ENCODE results near the gene ANOS1.

The ANOS1 gene

GRCh38 chrX:8720136-8720535, 11.8 kb downstream of the ANOS1 start:
- DNase-seq (ENCODE audit: low read depth in 2 of 2) = no peak

GRCh38 chrX:8717354-8717753, 14.6 kb downstream of the ANOS1 start:
- no peak for DNase-seq (ENCODE audit: low read depth in 2 of 2)

DNA sequence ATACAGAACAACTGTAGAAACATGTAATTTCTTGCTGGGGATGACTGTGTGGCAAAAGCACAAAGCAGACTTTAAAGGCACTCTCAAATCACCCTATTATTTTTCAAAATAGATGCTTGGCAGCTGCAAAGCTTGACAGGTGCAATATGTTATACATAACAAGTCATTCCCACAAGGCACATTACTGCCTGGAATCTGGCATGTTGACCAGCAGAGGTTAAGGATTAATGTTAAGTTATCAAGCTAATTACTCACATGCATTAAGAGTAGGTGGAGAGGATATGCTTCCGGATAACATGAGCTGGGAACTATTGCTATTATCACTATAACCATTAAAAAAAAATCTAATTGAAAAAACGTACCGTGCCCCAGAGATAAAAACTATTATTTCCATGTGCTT, 17.8 kb downstream of the ANOS1 start:
- no peak for DNase-seq (ENCODE audit: low read depth in 2 of 2)

GRCh38 chrX:8711401-8711800, 20.5 kb downstream of the ANOS1 start:
- no peak for DNase-seq (ENCODE audit: low read depth in 2 of 2)

DNA sequence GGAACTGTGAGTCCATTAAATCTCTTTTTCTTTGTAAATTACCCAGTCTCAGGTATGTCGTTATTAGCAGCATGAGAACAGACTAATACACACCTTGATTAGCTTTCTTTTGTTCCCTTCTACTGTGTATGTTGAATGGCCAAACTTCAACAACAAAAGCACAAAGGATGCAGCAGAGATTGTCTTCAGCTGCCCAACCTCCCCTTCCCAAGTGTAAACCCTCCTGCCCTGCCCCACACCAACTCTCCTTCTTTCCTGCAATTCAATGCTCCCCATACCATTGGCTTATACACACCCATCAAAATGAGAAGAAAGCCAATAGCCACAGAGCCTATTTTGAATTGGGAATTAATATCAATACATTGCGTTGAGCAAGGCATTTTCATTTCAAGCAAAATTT, 27.8 kb downstream of the ANOS1 start:
- no peak for DNase-seq (ENCODE audit: low read depth in 2 of 2)

GRCh38 chrX:8692871-8693270, 39.1 kb downstream of the ANOS1 start:
- no peak for DNase-seq (ENCODE audit: low read depth in 2 of 2)

- no peak for DNase-seq (ENCODE audit: low read depth in 2 of 2)
Observed at GRCh38 chrX:8689473-8689872, 42.5 kb downstream of the ANOS1 start.

- no peak for DNase-seq (ENCODE audit: low read depth in 2 of 2)
Observed at GRCh38 chrX:8688776-8689175, 43.2 kb downstream of the ANOS1 start.

DNA sequence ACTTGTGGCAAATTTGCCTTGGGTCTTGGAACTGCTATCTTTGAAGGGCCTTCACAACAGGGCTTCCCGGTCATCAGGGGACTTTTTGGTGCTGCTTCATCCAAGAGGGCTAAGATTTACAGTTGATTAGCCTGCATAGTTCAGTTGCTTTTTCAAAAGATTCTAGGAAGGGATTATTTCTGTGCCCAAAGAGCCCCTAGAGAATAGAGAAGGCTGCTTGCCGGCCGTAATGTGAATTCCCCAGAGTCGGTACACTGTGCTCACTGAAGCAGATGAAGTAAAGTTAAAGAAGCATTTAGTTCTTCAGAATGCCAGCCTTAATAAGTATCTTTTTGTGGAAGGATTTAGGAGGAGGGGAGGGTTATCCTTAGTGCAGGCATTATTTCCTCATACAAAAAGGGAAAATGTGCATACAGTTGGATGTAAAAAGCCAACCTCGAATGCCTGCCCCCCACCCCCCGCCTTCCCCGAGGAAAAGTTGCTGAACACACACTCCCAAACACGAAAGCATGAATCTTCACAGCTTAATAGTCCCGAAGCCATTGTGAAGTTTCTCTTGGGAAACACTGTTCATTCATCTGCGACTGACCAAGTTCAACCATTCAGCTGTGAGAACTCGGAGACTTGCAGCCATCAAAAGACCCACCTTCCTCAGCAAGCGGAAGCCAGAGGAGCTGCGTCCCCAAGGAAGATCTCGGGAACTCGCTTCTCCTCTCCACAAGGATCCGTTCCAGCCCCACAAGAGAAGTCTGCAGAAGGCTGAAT, 47.6 kb downstream of the ANOS1 start:
- no peak for DNase-seq (ENCODE audit: low read depth in 2 of 2)

DNA sequence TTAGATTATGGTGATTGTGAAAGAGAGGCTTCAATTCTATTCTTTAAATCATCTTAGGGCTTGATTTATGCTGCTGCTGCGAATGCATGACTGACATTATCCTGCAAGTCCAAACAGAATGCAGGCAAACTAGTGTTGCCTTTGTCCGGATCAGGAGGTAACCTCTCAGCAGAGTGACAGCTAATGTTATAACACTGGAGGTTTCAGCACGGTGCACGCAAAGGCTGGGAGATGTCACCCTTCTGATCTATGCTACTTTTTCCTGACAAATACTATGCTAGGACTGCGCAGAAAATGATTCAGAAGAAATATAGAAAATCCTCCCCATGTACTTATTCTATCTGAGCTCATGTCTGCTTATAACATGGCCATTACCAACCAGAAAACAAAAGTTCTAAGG, 48.2 kb downstream of the ANOS1 start:
- no peak for DNase-seq (ENCODE audit: low read depth in 2 of 2)

DNA sequence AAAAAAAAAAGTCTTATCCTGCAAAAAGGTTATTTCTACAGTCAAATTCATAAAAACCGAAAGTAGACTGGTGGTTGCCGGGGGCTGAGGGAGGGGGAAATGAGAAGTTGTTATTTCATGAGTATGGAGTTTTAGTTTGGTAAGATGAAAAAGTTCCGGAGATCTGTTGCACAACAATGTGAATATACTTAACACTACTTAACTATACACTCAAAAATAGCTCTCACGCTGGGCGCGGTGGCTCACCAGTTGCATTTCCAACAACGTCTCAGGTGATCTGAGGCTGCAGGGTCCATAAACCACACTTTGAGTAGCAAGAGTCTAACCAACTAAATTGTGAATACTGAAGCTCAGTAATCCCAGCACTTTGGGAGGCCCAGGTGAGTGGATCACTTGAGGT, 52.4 kb downstream of the ANOS1 start:
- DNase-seq (ENCODE audit: low read depth in 2 of 2) = no peak

GRCh38 chrX:8675006-8675630, 56.8 kb downstream of the ANOS1 start:
- DNase-seq (ENCODE audit: low read depth in 2 of 2) = no peak

DNA sequence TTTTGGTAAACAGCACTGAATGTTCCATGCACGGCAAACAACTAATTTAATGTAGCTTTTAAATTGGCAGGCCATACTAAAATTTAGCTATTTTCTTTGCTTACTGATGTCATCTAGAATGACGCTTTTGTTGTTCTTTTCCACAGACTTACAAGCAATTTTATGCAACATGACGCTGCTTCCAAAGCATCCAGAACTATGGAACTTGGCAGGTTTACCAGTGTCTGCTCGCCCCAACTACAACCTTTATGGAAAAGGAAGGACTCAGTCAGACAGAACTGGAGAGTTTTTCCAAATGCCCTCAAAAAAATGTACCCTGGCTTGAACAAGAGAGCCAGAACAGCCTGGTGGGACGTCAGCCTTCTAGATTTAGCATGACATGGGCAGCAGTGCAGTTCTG, 58.7 kb downstream of the ANOS1 start:
- no peak for DNase-seq (ENCODE audit: low read depth in 2 of 2)

- DNase-seq (ENCODE audit: low read depth in 2 of 2) = no peak
Observed at GRCh38 chrX:8672176-8672575, 59.8 kb downstream of the ANOS1 start.

GRCh38 chrX:8668813-8669212, 63.1 kb downstream of the ANOS1 start:
- no peak for DNase-seq (ENCODE audit: low read depth in 2 of 2)

DNA sequence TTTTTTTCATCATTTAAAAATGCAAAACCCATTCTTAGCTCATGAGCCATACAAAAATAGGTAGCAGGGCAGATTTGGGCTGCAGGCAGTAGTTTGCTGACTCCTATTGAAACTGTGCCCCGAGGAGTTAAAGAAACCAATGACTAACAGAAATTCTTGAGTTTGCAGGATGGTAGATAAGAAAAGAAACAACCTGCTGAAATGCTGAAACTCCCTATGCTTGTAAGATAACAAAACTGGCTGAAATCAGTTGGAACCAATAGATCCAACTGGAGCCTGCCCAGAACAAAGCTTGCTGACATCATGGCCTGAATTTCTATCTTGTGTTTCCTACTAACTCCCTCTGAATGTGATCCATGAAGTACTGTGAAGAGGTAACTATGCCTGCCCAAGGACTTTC, 68.6 kb downstream of the ANOS1 start:
- no peak for DNase-seq (ENCODE audit: low read depth in 2 of 2)

- no peak for DNase-seq (ENCODE audit: low read depth in 2 of 2)
Observed at GRCh38 chrX:8657883-8658282, 74.1 kb downstream of the ANOS1 start.

DNA sequence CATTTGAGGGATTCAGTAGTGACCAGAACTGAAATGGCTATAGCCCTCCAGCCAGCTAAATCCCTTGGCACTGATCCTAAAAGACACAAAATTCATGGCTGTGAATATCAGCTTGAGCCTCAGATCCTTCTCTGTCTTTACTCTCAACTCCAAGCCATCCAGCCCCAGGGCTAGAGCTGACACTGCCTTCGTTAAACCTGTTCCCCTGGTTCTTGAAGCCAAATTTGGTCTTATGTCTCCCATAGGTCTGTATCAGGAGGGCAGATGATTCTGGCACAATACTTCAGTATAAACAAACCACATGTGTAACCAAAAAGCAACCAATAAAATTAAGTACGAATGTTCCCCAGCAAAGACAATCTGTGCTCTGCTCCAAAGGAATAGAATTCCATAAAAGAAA, 78.0 kb downstream of the ANOS1 start:
- DNase-seq (ENCODE audit: low read depth in 2 of 2) = no peak

- no peak for DNase-seq (ENCODE audit: low read depth in 2 of 2)
Observed at GRCh38 chrX:8649969-8650368, 82.0 kb downstream of the ANOS1 start.

GRCh38 chrX:8647176-8647575, 84.8 kb downstream of the ANOS1 start:
- DNase-seq (ENCODE audit: low read depth in 2 of 2) = no peak

DNA sequence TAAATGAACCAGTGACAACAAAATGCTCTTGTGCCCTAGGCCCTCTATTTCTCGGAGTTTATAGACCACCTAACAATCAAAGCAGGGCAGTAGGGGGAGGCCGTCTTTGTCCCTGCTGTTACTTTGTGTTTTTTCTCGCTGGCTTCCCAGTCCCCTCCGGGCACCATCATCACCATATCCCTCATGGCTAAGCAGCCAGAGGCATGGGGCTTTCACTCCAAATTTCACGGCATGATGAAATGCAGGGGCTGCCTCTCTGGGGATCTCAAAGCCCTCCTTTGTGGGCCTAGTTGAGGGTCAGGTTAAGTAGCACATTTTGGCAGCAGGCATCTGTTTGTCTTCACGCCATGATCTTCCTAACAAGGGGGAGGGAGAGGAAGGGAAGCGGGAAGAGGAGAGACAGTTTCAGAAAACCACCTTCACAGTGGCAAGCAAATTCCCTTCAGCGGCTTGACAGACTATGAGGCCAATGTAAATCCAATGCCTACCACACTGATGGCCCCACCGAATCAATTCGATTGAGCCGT, 91.9 kb downstream of the ANOS1 start:
- DNase-seq (ENCODE audit: low read depth in 2 of 2) = no peak

DNA sequence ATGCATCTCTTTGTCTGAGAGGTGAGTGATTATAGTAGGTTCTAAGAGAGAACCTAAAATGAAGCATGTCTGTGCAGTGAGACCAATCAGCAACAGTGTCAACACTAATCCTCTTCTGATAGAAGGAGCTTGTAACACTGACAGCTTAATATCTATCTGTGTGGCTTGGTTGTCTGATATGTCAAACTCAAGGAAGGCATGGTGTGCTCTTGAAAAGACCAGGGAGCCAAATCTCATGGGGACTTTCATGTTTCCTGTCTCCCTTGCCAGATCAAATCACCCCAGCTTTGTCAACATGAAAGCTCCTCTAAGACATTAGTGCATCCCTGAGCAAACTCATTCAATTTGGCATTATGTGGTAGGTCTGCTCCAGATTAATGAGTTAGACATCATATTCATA, 95.4 kb downstream of the ANOS1 start:
- DNase-seq (ENCODE audit: low read depth in 2 of 2) = no peak

GRCh38 chrX:8635812-8636211, 96.1 kb downstream of the ANOS1 start:
- no peak for DNase-seq (ENCODE audit: low read depth in 2 of 2)

DNA sequence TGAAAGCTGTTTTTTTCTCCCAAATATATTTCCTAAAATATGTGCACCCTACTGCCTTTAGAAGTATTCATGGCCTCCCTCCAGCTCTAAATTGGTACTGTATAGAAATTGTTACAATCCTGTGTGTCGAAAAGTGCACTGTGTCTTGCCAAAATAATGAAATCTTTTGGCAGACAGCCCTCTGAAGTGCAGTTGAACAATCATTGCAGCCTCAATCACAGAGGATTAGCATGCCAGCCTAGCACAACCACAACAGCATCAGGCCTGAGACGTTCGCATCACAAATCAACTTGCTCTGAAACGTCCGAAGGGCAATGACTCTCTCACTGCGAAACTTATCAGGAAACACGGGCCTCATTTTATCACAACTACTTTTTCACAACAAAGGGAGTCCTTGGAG, 99.0 kb downstream of the ANOS1 start:
- DNase-seq (ENCODE audit: low read depth in 2 of 2) = no peak

Measured in stimulated activated CD4-positive, alpha-beta T cell treated with anti-CD3 and anti-CD28 coated beads, Interleukin-1b, Interleukin-23, amount 100 ng/mL, for 4 hours (primary cell).